PFSK-1 (cell line): ENCODE data around the gene USP9X.

Source experiments
- POLR2AphosphoS5 ChIP-seq: IDR thresholded peaks from 2 replicates; pipeline ENCODE4 v1.6.1; 2012; ENCODE audit warnings: low read depth, mild to moderate bottlenecking, control low read depth, low read length, moderate library complexity
- REST ChIP-seq, 2 experiments: IDR thresholded peaks; 2 replicates each; pipeline versions ENCODE4 v1.6.1 to v1.8.0; 2011 to 2012; ENCODE audit warnings: low read depth in 2 of 2, low read length in 2 of 2, control low read depth in 1 of 2, inconsistent platforms in 1 of 2, mild to moderate bottlenecking in 1 of 2, moderate library complexity in 1 of 2; ENCODE audit not compliant: insufficient read depth in 1 of 2

- TF ChIP-seq POLR2AphosphoS5 = no peak
- TF ChIP-seq REST (IDR thresholded peaks at IDR 0.05; ENCODE audit: insufficient read depth in 1 of 2, low read depth in 2 of 2, low read length in 2 of 2) = no peak
Measured at GRCh38 chrX:41096339-41096955, 11.2 kb downstream of the USP9X start.
